Measurements from ENCODE around the gene PROK1. TPM values are rescaled to one million over a fixed set of nuclear protein-coding genes. Genes with fewer than 3 reads are reported as not detected.

The PROK1 gene
- total RNA-seq, 1 donor from 2014 or later = not detected

GRCh38 chr1:110464340-110464739 is 13.4 kb downstream of the PROK1 start:
- no peak for FAIRE-seq
- DNase-seq (ENCODE audit: low spot score in 2 of 2) = no peak

- DNase-seq (ENCODE audit: low spot score in 2 of 2) (no peak), FAIRE-seq (no peak)
Observed at GRCh38 chr1:110465038-110465813, 14.3 kb downstream of the PROK1 start.

- FAIRE-seq = no peak
- DNase-seq (ENCODE audit: low spot score in 2 of 2) = no peak
Observed at GRCh38 chr1:110465814-110466380, 14.9 kb downstream of the PROK1 start.

GRCh38 chr1:110466646-110467280 is 15.8 kb downstream of the PROK1 start:
- FAIRE-seq (no peak), DNase-seq (ENCODE audit: low spot score in 2 of 2) (no peak)

- FAIRE-seq = no peak
- DNase-seq (ENCODE audit: low spot score in 2 of 2) = no peak
Observed at GRCh38 chr1:110471131-110471530, 20.2 kb downstream of the PROK1 start.

- DNase-seq (ENCODE audit: low spot score in 2 of 2) (no peak), FAIRE-seq (no peak)
Observed at GRCh38 chr1:110472546-110472945, 21.6 kb downstream of the PROK1 start.

GRCh38 chr1:110474444-110474843 is 23.5 kb downstream of the PROK1 start:
- DNase-seq (ENCODE audit: low spot score in 2 of 2) (no peak), FAIRE-seq (no peak)

- DNase-seq (ENCODE audit: low spot score in 2 of 2) (no peak), FAIRE-seq (no peak)
Observed at GRCh38 chr1:110475362-110476027, 24.5 kb downstream of the PROK1 start.

GRCh38 chr1:110476028-110476765 is 25.2 kb downstream of the PROK1 start:
- FAIRE-seq = no peak
- DNase-seq (ENCODE audit: low spot score in 2 of 2) = no peak

- no peak for FAIRE-seq
- no peak for DNase-seq (ENCODE audit: low spot score in 2 of 2)
Observed at GRCh38 chr1:110477041-110477440, 26.1 kb downstream of the PROK1 start.

- DNase-seq (ENCODE audit: low spot score in 2 of 2) (no peak), FAIRE-seq (no peak)
Observed at GRCh38 chr1:110477445-110477957, 26.6 kb downstream of the PROK1 start.

- FAIRE-seq (no peak), DNase-seq (ENCODE audit: low spot score in 2 of 2) (no peak)
Observed at GRCh38 chr1:110477967-110478640, 27.2 kb downstream of the PROK1 start.

- DNase-seq (ENCODE audit: low spot score in 2 of 2) = no peak
Observed at GRCh38 chr1:110478886-110479285, 27.9 kb downstream of the PROK1 start.

GRCh38 chr1:110480356-110481096 is 29.6 kb downstream of the PROK1 start:
- no peak for FAIRE-seq

More at GRCh38 chr1:110478886-110479285, 27.9 kb downstream of the PROK1 start:
- no peak for FAIRE-seq

GRCh38 chr1:110481968-110482623 is 31.1 kb downstream of the PROK1 start:
- FAIRE-seq (no peak), DNase-seq (ENCODE audit: low spot score in 2 of 2) (no peak)

More at GRCh38 chr1:110480356-110481096, 29.6 kb downstream of the PROK1 start:
- DNase-seq (ENCODE audit: low spot score in 2 of 2) = no peak

- no peak for DNase-seq (ENCODE audit: low spot score in 2 of 2)
- FAIRE-seq = no peak
Observed at GRCh38 chr1:110482662-110483307, 31.8 kb downstream of the PROK1 start.

GRCh38 chr1:110483308-110483685 is 32.3 kb downstream of the PROK1 start:
- DNase-seq (ENCODE audit: low spot score in 2 of 2) (peak in 1 of 2 donors; percentile 48), FAIRE-seq (no peak)

GRCh38 chr1:110484801-110485200 is 33.9 kb downstream of the PROK1 start:
- no peak for DNase-seq (ENCODE audit: low spot score in 2 of 2)
- no peak for FAIRE-seq

All from frontal cortex (tissue), 4 donors.